ENCODE data around the gene AMZ1. TPM values are rescaled to one million over a fixed set of nuclear protein-coding genes. Genes with fewer than 3 reads are reported as not detected.
A peak's percentile ranks its signal among the peaks of the same experiment; 100 is the strongest.

The AMZ1 gene
- total RNA-seq, 1 donor = 2.5 TPM

GRCh38 chr7:2713978-2714377 lies 26.0 kb downstream of the AMZ1 start:
- Histone ChIP-seq H4K20me1 (ENCODE audit: insufficient read depth, low read length) (no peaks in the 10 kb centered on the region), H2AFZ (ENCODE audit: low read length) (no peak overlapping the region), H3K4me2 (ENCODE audit: insufficient read depth, low read length) (no peak overlapping the region), H3K9me3 (ENCODE audit: low read depth, low read length) (no peaks in the 10 kb centered on the region), H3K79me2 (ENCODE audit: insufficient read depth, low read length) (no peaks in the 10 kb centered on the region), H3K27me3 (ENCODE audit: insufficient read depth, low read length) (no peaks in the 10 kb centered on the region), H3K36me3 (ENCODE audit: insufficient read depth, low read length) (peaks cover 3% of the 10 kb centered on the region), H3K27ac (ENCODE audit: low read depth, low read length) (no peak overlapping the region), H3K4me3 (ENCODE audit: insufficient read depth, low read length) (no peak overlapping the region), H3K4me1 (ENCODE audit: insufficient read depth, low read length) (no peaks in the 10 kb centered on the region)
- TF ChIP-seq, protein P1, sequence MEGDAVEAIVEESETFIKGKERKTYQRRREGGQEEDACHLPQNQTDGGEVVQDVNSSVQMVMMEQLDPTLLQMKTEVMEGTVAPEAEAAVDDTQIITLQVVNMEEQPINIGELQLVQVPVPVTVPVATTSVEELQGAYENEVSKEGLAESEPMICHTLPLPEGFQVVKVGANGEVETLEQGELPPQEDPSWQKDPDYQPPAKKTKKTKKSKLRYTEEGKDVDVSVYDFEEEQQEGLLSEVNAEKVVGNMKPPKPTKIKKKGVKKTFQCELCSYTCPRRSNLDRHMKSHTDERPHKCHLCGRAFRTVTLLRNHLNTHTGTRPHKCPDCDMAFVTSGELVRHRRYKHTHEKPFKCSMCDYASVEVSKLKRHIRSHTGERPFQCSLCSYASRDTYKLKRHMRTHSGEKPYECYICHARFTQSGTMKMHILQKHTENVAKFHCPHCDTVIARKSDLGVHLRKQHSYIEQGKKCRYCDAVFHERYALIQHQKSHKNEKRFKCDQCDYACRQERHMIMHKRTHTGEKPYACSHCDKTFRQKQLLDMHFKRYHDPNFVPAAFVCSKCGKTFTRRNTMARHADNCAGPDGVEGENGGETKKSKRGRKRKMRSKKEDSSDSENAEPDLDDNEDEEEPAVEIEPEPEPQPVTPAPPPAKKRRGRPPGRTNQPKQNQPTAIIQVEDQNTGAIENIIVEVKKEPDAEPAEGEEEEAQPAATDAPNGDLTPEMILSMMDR (IDR thresholded peaks at IDR 0.05; ENCODE audit: extremely low read depth, low read depth, low read length) = no peak
- DNase-seq (ENCODE audit: insufficient read length, low spot score, missing footprints) = peak; percentile 53

- no peaks in the 10 kb centered on the region for H4K20me1 ChIP-seq (ENCODE audit: insufficient read depth, low read length)
- DNase-seq (ENCODE audit: insufficient read length, low spot score, missing footprints) = peak; percentile 69
- H3K27me3 ChIP-seq (ENCODE audit: insufficient read depth, low read length) = no peaks in the 10 kb centered on the region
- no peak overlapping the region for H3K27ac ChIP-seq (ENCODE audit: low read depth, low read length)
- TF ChIP-seq, protein P1 (IDR thresholded peaks at IDR 0.05; ENCODE audit: extremely low read depth, low read depth, low read length) = no peak
- no peak overlapping the region for H3K4me3 ChIP-seq (ENCODE audit: insufficient read depth, low read length)
- H3K79me2 ChIP-seq (ENCODE audit: insufficient read depth, low read length) = no peaks in the 10 kb centered on the region
- H2AFZ ChIP-seq (ENCODE audit: low read length) = no peak overlapping the region
- H3K9me3 ChIP-seq (ENCODE audit: low read depth, low read length) = no peaks in the 10 kb centered on the region
- peaks cover 3% of the 10 kb centered on the region for H3K36me3 ChIP-seq (ENCODE audit: insufficient read depth, low read length)
- H3K4me1 ChIP-seq (ENCODE audit: insufficient read depth, low read length) = no peaks in the 10 kb centered on the region
- H3K4me2 ChIP-seq (ENCODE audit: insufficient read depth, low read length) = no peak overlapping the region
These were observed 26.6 kb downstream of the AMZ1 start for GRCh38 chr7:2714636-2715035.

GRCh38 chr7:2715341-2716231 lies 27.6 kb downstream of the AMZ1 start:
- no peaks in the 10 kb centered on the region for H3K4me1 ChIP-seq (ENCODE audit: insufficient read depth, low read length)
- no peak overlapping the region for H3K4me2 ChIP-seq (ENCODE audit: insufficient read depth, low read length)
- peak; percentile 77 for DNase-seq (ENCODE audit: insufficient read length, low spot score, missing footprints)
- no peaks in the 10 kb centered on the region for H3K27me3 ChIP-seq (ENCODE audit: insufficient read depth, low read length)
- H3K4me3 ChIP-seq (ENCODE audit: insufficient read depth, low read length) = no peak overlapping the region
- H3K79me2 ChIP-seq (ENCODE audit: insufficient read depth, low read length) = no peaks in the 10 kb centered on the region
- no peaks in the 10 kb centered on the region for H3K9me3 ChIP-seq (ENCODE audit: low read depth, low read length)
- H3K27ac ChIP-seq (ENCODE audit: low read depth, low read length) = no peak overlapping the region
- H4K20me1 ChIP-seq (ENCODE audit: insufficient read depth, low read length) = no peaks in the 10 kb centered on the region
- TF ChIP-seq, protein P1 (IDR thresholded peaks at IDR 0.05; ENCODE audit: extremely low read depth, low read depth, low read length) = no peak
- H3K36me3 ChIP-seq (ENCODE audit: insufficient read depth, low read length) = peaks cover 3% of the 10 kb centered on the region
- H2AFZ ChIP-seq (ENCODE audit: low read length) = no peak overlapping the region

- Histone ChIP-seq H3K4me1 (ENCODE audit: insufficient read depth, low read length) (no peaks in the 10 kb centered on the region), H4K20me1 (ENCODE audit: insufficient read depth, low read length) (no peaks in the 10 kb centered on the region), H2AFZ (ENCODE audit: low read length) (no peak overlapping the region), H3K79me2 (ENCODE audit: insufficient read depth, low read length) (no peaks in the 10 kb centered on the region), H3K36me3 (ENCODE audit: insufficient read depth, low read length) (peaks cover 3% of the 10 kb centered on the region), H3K9me3 (ENCODE audit: low read depth, low read length) (no peaks in the 10 kb centered on the region), H3K27ac (ENCODE audit: low read depth, low read length) (no peak overlapping the region), H3K4me3 (ENCODE audit: insufficient read depth, low read length) (no peak overlapping the region), H3K27me3 (ENCODE audit: insufficient read depth, low read length) (no peaks in the 10 kb centered on the region), H3K4me2 (ENCODE audit: insufficient read depth, low read length) (no peak overlapping the region)
- peak; percentile 55 for DNase-seq (ENCODE audit: insufficient read length, low spot score, missing footprints)
- TF ChIP-seq, protein P1 (IDR thresholded peaks at IDR 0.05; ENCODE audit: extremely low read depth, low read depth, low read length) = no peak
These were observed 28.5 kb downstream of the AMZ1 start for GRCh38 chr7:2716488-2716887.

Data from osteoblast (primary cell).